IPS-18c (cell line): ENCODE results near the gene SRSF7.
"Not testable (repeated sequence)": the region's sequence is repeated elsewhere in the genome, so short reads cannot be mapped to it uniquely, and the experiment has no call there.

Experiments
- H3K4me3 ChIP-seq: 2 replicates; pipeline ENCODE4 v1.7.0; 2013; ENCODE audit warnings: low read depth, mild to moderate bottlenecking, low read length, moderate library complexity; ENCODE audit not compliant: insufficient read depth
- H3K9me3 ChIP-seq: one replicate; pipeline ENCODE4 v1.6.1; 2013; ENCODE audit warnings: mild to moderate bottlenecking, low read length, moderate library complexity; ENCODE audit not compliant: control insufficient read depth, insufficient read depth

Gene SRSF7

DNA sequence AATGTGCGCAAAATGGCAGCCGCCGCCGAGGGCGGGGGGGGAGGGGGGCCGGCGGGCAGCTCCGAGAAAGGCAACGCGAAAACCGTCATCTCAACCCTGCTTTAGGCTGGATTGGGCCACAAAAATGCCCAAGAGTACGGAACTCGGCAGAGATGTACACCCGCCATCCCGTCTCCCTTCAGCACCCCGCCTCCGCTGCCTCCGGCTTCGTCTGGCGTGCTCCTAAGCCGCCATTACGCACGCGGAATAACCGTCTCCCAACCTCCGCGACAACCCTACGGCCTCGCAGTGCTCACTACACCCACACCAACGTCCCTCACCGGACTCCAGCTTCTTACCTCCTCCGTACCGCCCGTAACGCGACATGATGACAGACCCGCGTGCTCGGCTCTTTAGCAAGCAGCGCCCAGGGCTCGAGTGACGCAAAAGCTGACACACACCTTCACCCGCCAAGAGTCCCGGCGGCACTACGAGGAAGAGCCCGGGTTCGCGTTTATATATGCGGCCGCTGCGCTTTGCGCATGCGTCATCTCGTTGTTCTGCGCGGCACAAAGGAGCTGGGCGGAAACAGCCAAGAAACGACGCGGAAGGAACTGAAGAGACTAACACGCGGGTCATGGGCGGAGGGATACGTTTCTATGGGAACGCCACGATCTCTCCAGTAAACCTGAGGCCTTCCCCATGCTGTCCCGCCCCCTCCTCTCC is at the start of gene SRSF7:
SRSF7 (minus strand) TSS at position 471 of the 705 bp plus-strand sequence; CDS start at position 366, 105 bp downstream.
- Histone ChIP-seq H3K4me3 (peak within 1 kb of the TSS; percentile 98), H3K9me3 (peaks cover 1% of the 10 kb centered on the region)

DNA sequence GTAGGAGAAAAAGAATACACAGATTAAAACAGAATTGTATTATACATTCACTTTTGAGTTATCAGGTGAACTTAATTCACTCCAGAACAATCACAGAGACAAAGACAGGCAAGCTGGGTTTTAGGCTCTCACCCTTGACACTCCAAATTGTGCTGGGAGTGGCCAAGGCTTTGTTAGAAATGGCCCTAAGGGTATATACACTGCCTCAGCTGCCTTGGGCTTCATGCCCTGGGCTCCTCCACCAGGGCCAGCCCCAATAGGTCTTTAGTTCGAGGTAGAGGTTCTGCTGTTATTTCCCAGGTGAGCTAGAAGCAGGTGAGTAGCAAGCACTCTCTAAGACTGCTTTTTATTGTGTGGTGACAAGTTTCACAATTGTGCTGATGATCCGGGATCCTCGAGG is 46.8 kb upstream of the SRSF7 start:
- no peaks in the 10 kb centered on the region for H3K9me3 ChIP-seq
- H3K4me3 ChIP-seq: no peak overlapping the region

GRCh38 chr2:38797250-38797676 is 46.1 kb upstream of the SRSF7 start:
- no peaks in the 10 kb centered on the region for H3K9me3 ChIP-seq
- H3K4me3 ChIP-seq: no peak overlapping the region

DNA sequence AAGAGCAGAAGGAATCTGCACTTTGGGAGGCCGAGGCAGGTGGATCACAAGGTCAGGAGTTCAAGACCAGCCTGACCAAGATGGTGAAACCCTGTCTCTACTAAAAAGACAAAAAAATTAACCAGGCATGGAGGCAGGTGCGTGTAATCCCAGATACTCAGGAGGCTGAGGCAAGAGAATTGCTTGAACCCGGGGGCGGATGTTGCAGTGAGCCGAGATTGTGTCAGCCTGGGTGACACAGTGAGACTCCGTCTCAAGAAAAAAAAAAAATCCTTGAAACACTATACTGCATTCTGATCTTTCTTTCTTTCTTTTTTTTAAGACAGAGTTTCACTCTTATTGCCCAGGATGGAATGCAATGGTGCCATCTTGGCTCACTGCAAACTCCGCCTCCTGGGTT is 43.9 kb upstream of the SRSF7 start:
- H3K9me3 ChIP-seq, H3K4me3 ChIP-seq: not testable (repeated sequence)

DNA sequence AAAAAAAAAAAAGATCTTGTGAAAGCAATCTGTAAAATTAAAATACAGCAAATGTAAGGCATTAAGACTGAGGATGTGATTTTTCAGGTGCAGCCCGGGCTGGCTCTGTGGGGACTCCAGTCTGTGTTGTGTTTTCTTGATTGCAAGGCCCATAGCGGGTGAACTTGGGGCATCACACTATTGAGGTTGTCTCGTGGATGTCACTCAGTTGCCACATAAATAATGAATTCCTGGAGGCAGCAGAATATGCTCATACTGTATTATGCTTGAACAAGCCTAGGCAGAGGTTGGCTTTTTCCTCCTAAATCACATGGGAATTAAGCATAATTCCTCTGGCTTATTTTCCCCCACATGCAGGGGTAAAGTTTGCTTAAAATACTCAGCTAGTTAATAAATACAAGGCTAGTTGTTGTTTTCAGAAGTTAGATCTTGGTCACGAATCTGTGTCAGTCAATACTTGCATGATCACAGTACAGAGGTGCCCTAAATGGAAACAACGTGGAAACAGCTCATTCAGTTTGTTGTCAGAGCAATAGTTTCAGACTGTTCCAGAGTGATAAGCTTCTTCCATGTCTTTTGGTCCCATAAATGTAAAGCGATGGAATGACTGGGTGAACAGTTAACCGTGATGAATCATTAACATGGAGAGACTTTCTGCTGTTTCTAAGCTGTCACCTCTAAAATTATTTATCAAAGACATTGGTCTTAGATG is 43.2 kb upstream of the SRSF7 start:
- no peaks in the 10 kb centered on the region for H3K9me3 ChIP-seq
- no peak overlapping the region for H3K4me3 ChIP-seq

GRCh38 chr2:38793511-38793910 is 42.4 kb upstream of the SRSF7 start:
- Histone ChIP-seq H3K4me3 (no peak overlapping the region), H3K9me3 (no peaks in the 10 kb centered on the region)

GRCh38 chr2:38792751-38793150 is 41.6 kb upstream of the SRSF7 start:
- H3K9me3 ChIP-seq: no peaks in the 10 kb centered on the region
- no peak overlapping the region for H3K4me3 ChIP-seq

GRCh38 chr2:38792321-38792720 is 41.2 kb upstream of the SRSF7 start:
- H3K4me3 ChIP-seq, H3K9me3 ChIP-seq: not testable (repeated sequence)

DNA sequence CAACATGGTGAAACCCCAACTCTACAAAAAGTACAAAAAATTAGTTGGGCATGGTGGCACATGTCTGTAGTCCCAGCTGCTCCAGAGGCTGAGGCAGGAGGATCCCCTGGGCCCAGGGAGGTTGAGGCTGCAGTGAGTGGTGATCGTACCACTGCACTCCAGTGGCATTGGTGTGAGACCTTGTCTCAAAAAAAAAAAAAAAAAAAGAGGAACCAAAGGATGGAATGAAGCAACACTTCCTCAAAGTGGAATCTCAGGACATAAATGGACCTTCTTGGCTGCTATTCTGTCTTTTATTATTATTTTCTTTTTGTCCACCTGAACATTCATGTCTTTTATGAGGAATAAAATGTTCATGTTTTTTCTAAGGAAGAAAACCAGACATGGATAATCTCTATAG is 40.6 kb upstream of the SRSF7 start:
- H3K4me3 ChIP-seq: no peak overlapping the region
- no peaks in the 10 kb centered on the region for H3K9me3 ChIP-seq

DNA sequence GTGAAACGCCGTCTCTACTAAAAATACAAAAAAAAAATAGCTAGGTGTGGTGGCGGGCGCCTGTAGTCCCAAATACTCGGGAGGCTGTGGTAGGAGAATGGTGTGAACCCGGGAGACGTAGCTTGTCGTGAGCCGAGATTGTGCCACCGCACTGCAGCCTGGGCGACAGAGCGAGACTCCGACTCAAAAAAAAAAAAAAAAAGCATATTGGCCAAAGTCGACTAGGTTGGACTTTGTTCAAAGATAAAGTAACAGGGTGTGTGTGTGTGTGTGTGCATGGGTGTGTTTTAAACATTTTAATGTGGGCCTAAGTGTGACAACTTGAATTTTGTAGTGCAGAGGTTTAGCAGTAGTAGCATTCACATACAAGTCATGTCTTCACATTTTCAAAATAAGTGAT is 38.5 kb upstream of the SRSF7 start:
- Histone ChIP-seq H3K4me3 (no peak overlapping the region), H3K9me3 (no peaks in the 10 kb centered on the region)

GRCh38 chr2:38788306-38788705 is 37.1 kb upstream of the SRSF7 start:
- H3K4me3 ChIP-seq: no peak overlapping the region
- H3K9me3 ChIP-seq: no peaks in the 10 kb centered on the region

- H3K4me3 ChIP-seq: no peak overlapping the region
- H3K9me3 ChIP-seq: no peaks in the 10 kb centered on the region
These were observed 32.4 kb upstream of the SRSF7 start for GRCh38 chr2:38783586-38783985.

DNA sequence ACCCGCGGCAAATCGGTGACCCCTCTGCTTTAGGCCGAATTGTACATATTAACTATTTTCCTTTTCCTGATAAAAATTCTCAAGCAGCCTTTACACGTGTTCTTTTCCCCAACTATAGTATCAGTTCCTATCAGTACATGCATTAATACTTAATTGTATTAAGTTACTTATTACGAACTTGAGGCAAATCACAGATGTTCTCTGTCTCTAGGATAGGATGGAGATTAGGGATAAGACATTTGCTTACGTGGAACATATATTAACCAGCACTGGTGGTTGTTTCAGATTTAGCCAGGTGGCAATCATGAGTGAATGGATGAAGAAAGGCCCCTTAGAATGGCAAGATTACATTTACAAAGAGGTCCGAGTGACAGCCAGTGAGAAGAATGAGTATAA is 27.5 kb upstream of the SRSF7 start:
- no peaks in the 10 kb centered on the region for H3K9me3 ChIP-seq
- H3K4me3 ChIP-seq: peak overlapping the region; percentile 95

- H3K4me3 ChIP-seq: no peak overlapping the region
- no peaks in the 10 kb centered on the region for H3K9me3 ChIP-seq
These were observed 25.4 kb upstream of the SRSF7 start for GRCh38 chr2:38776531-38776930.

DNA sequence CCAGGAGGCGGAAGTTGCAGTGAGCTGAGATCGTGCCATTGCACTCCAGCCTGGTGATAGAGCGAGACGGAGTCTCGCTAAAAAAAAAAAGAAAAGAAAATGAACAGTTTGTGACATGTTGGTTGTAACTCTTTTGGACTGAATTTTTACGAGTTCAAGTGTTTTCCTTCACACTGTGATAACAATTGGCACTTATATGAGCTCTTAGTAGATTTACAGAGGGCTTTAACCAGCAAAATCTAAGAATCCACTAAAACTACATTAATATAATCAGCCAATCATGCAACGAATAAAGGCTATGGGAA is 24.7 kb upstream of the SRSF7 start:
- H3K4me3 ChIP-seq: no peak overlapping the region
- H3K9me3 ChIP-seq: no peaks in the 10 kb centered on the region

GRCh38 chr2:38775097-38775920 is 24.1 kb upstream of the SRSF7 start:
- no peak overlapping the region for H3K4me3 ChIP-seq

DNA sequence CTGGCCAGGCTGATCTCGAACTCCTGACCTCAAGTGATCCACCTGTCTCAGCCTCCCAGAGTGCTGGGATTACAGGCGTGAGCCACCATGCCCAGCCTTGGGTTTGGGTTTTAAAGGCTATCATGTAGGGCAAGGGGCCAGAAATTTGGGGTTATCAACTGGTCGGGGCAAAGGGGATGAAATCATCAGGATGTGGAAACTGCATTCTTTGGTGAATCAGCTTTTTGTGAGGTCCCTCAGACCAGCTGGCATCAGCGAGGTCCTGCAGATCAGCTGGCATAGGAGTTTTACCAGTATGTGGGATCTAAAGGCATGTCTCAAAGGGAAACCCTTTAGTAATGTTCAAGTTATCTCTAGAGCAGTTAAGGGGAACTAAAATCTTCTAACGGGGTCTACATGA is 20.5 kb upstream of the SRSF7 start:
- H3K4me3 ChIP-seq: no peak overlapping the region
- H3K9me3 ChIP-seq: no peaks in the 10 kb centered on the region

More at GRCh38 chr2:38775097-38775920, 24.1 kb upstream of the SRSF7 start:
- no peaks in the 10 kb centered on the region for H3K9me3 ChIP-seq

- H3K4me3 ChIP-seq: no peak overlapping the region
- no peaks in the 10 kb centered on the region for H3K9me3 ChIP-seq
These were observed 14.4 kb upstream of the SRSF7 start for GRCh38 chr2:38765551-38765950.
